KMS-11 (cell line): Measurements from ENCODE around the gene FKBP11.
"Not testable (repeated sequence)": the region's sequence is repeated elsewhere in the genome, so short reads cannot be mapped to it uniquely, and the experiment has no call there.

ENCODE experiments used
- H2AFZ ChIP-seq: fragments of 200-600 bp; sonication (generic); 2 replicates; pipeline ENCODE4 v1.6.1; 2016; ENCODE audit warnings: antibody characterized with exemption, mixed run types, low read depth
- H3K27ac ChIP-seq: fragments of 200-600 bp; sonication (generic); 2 replicates; pipeline ENCODE4 v1.6.1; 2016; ENCODE audit warnings: mild to moderate bottlenecking, mixed run types
- H3K27me3 ChIP-seq: fragments of 200-600 bp; sonication (generic); 2 replicates; pipeline ENCODE4 v1.6.1; 2017; ENCODE audit warnings: mild to moderate bottlenecking, low read depth, mixed run types, moderate library complexity; ENCODE audit not compliant: insufficient read depth
- H3K36me3 ChIP-seq: fragments of 200-600 bp; sonication (generic); 2 replicates; pipeline ENCODE4 v1.6.1; 2017; ENCODE audit warnings: mild to moderate bottlenecking, mixed run types; ENCODE audit not compliant: insufficient read depth
- H3K4me1 ChIP-seq: fragments of 200-600 bp; sonication (generic); 2 replicates; pipeline ENCODE4 v1.6.1; 2016; ENCODE audit warnings: mild to moderate bottlenecking, low read depth, mixed run types; ENCODE audit not compliant: poor library complexity, severe bottlenecking
- H3K4me2 ChIP-seq: fragments of 200-600 bp; sonication (generic); 2 replicates; pipeline ENCODE4 v1.7.0; 2016; ENCODE audit warnings: mild to moderate bottlenecking, mixed run types
- H3K4me3 ChIP-seq: fragments of 200-600 bp; sonication (generic); IDR thresholded peaks from 2 replicates; pipeline ENCODE4 v1.6.1; 2017; ENCODE audit warnings: low read depth, low read length, mixed read lengths; ENCODE audit not compliant: insufficient read depth
- H3K79me2 ChIP-seq: fragments of 200-600 bp; sonication (generic); 2 replicates; pipeline ENCODE4 v1.6.1; 2016; ENCODE audit warnings: low read depth, mixed run types; ENCODE audit not compliant: insufficient read depth
- H3K9ac ChIP-seq: fragments of 200-600 bp; sonication (generic); 2 replicates; pipeline ENCODE4 v1.6.1; 2016; ENCODE audit warnings: mild to moderate bottlenecking, mixed run types
- H4K20me1 ChIP-seq: fragments of 200-600 bp; sonication (generic); 2 replicates; pipeline ENCODE4 v1.6.1; 2016; ENCODE audit warnings: mild to moderate bottlenecking, mixed run types; ENCODE audit not compliant: insufficient read depth
- CTCF ChIP-seq: fragments of 200-600 bp; sonication (generic); conservative IDR thresholded peaks from 2 replicates; pipeline ENCODE4 v1.6.1; 2017; ENCODE audit warnings: low read depth, mild to moderate bottlenecking, antibody characterized with exemption, low read length, moderate library complexity, mixed read lengths

FKBP11 gene

GRCh38 chr12:48923117-48923516 is 2.2 kb downstream of the FKBP11 start:
- H3K4me2 ChIP-seq = no peak overlapping the region
- H3K27me3 ChIP-seq = no peaks in the 10 kb centered on the region
- no peak for TF ChIP-seq CTCF

DNA sequence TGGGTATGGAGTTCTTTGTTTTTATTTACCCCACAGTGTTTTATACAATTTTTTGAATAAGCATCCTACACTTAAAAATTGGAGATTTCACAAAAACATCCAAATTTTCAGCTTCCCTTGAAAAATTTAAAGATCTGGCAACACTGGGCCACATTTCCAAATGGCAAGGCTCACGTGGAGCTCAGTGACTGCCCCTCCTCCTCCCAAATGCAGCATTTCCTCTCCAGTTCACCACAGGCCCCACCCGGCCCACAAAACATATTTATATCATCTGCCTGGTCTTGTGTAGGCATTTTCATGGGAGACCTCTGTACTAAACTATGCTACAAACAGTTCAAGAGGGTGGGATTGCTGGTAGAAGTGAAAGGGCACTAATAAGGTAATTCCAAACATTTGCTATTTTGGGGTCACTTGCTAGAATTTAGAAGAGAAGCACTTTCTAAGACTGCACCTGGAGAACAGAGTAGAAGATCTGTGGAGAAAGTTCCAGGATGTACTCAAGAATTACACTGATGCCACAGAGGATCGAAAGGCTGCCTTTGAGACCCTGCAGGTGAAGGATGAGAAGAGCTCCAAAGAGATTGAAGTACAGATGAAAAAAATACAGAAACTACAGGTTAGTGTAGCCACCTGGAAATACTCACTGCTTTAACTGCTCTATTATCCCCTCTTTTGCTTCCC is 7.3 kb downstream of the FKBP11 start:
- no peak for TF ChIP-seq CTCF
- peak overlapping the region; percentile 25; the same call in 1 of the 2 replicates for H3K27ac ChIP-seq
- no peaks in the 10 kb centered on the region for H3K36me3 ChIP-seq
- H3K27me3 ChIP-seq = no peaks in the 10 kb centered on the region
- no peak overlapping the region for H3K4me3 ChIP-seq
- peaks cover 16% of the 10 kb centered on the region for H3K4me1 ChIP-seq
- H4K20me1 ChIP-seq = no peaks in the 10 kb centered on the region
- peak overlapping the region; percentile 52 for H3K4me2 ChIP-seq
- H3K79me2 ChIP-seq = no peaks in the 10 kb centered on the region
- H3K9ac ChIP-seq = no peak overlapping the region
- H2AFZ ChIP-seq = no peak overlapping the region

More at GRCh38 chr12:48923117-48923516, 2.2 kb downstream of the FKBP11 start:
- Histone ChIP-seq H3K4me3 (no peak overlapping the region), H2AFZ (no peak overlapping the region), H3K36me3 (no peaks in the 10 kb centered on the region), H3K9ac (no peak overlapping the region), H4K20me1 (no peaks in the 10 kb centered on the region), H3K4me1 (peaks cover 35% of the 10 kb centered on the region), H3K27ac (no peak overlapping the region), H3K79me2 (no peaks in the 10 kb centered on the region)

GRCh38 chr12:48910196-48910595 is 15.1 kb downstream of the FKBP11 start:
- Histone ChIP-seq H3K27ac (no peak overlapping the region), H3K4me2 (no peak overlapping the region), H3K79me2 (no peaks in the 10 kb centered on the region), H3K36me3 (no peaks in the 10 kb centered on the region), H2AFZ (no peak overlapping the region), H3K9ac (no peak overlapping the region), H3K27me3 (no peaks in the 10 kb centered on the region; the same call in 1 of the 2 replicates), H3K4me1 (no peaks in the 10 kb centered on the region), H3K4me3 (no peak overlapping the region), H4K20me1 (no peaks in the 10 kb centered on the region)
- TF ChIP-seq CTCF = no peak

- H3K4me2 ChIP-seq, H2AFZ ChIP-seq, H3K9ac ChIP-seq, H3K4me1 ChIP-seq, H3K27ac ChIP-seq, H3K27me3 ChIP-seq, H3K36me3 ChIP-seq, H3K79me2 ChIP-seq, H3K4me3 ChIP-seq, H4K20me1 ChIP-seq: not testable (repeated sequence)
Observed at GRCh38 chr12:48909698-48910097, 15.6 kb downstream of the FKBP11 start.

DNA sequence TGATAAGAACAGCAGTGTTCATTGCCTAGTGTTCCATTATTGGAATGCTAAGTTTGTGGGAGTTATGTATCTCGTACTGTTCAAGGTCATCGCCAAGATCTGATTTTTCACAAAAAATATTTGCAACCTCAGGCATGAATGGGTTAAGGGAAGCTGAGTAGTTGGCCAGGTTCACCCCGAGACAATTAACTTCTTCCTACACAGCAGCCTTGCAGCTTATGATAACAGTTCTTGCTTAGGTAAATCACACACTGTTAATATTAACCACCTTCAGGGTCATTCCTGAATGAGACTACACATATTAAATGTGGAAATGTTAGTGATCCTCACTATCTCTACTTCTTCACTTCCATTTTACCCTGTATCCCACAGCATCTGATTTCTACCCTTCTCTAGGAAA is 18.0 kb downstream of the FKBP11 start:
- H3K79me2 ChIP-seq = no peaks in the 10 kb centered on the region
- peaks cover 7% of the 10 kb centered on the region for H3K4me1 ChIP-seq
- H3K36me3 ChIP-seq = no peaks in the 10 kb centered on the region
- no peak overlapping the region for H3K4me3 ChIP-seq
- H3K9ac ChIP-seq = no peak overlapping the region
- H2AFZ ChIP-seq = no peak overlapping the region
- H4K20me1 ChIP-seq = no peaks in the 10 kb centered on the region
- H3K27me3 ChIP-seq = no peaks in the 10 kb centered on the region; the same call in 1 of the 2 replicates
- H3K4me2 ChIP-seq = no peak overlapping the region
- H3K27ac ChIP-seq = no peak overlapping the region
- no peak for TF ChIP-seq CTCF
